Activated CD8-positive, alpha-beta T cell treated with anti-CD3 and anti-CD28 coated beads for 36 hours (primary cell): ENCODE measurements around the gene WDR89. TPM values are rescaled to one million over a fixed set of nuclear protein-coding genes. Genes with fewer than 3 reads are reported as not detected.

Source experiments
- ATAC-seq: fragments of 200-7000 bp; cut with Tn5 transposase; one replicate; pipeline ENCODE4 v1.10.0; 2021; ENCODE audit warnings: mild to moderate bottlenecking, moderate library complexity
- CTCF ChIA-PET: fragments of 350-600 bp; sonication (Branson Sonifier 250); formaldehyde crosslinking; loops from one replicate; lab custom pipeline; 2021; ENCODE audit warnings: antibody characterized with exemption; lab: Charles Lee
- POLR2A ChIA-PET: fragments of 350-600 bp; sonication (Branson Sonifier 250); formaldehyde crosslinking; loops from one replicate; lab custom pipeline; 2021; ENCODE audit warnings: antibody characterized with exemption; lab: Charles Lee
- DNase-seq: peaks from one replicate; pipeline ENCODE4 v3.0.0-alpha.2; 2020
- H3K27ac Mint-ChIP-seq: one replicate; pipeline ENCODE4 v1.8.0; 2021; ENCODE audit warnings: mild to moderate bottlenecking, mixed read lengths
- H3K27me3 Mint-ChIP-seq: one replicate; pipeline ENCODE4 v1.8.0; 2021; ENCODE audit warnings: mixed read lengths
- H3K36me3 Mint-ChIP-seq: one replicate; pipeline ENCODE4 v1.8.0; 2021; ENCODE audit warnings: low read depth, mixed read lengths
- H3K4me1 Mint-ChIP-seq: one replicate; pipeline ENCODE4 v1.8.0; 2021; ENCODE audit warnings: low read depth, mixed read lengths
- H3K4me3 Mint-ChIP-seq: one replicate; pipeline ENCODE4 v1.8.0; 2021; ENCODE audit warnings: mild to moderate bottlenecking, moderate library complexity, mixed read lengths
- H3K9me3 Mint-ChIP-seq: one replicate; pipeline ENCODE4 v1.8.0; 2021; ENCODE audit warnings: mixed read lengths
- CTCF ChIP-seq: fragments of 200-600 bp; IDR thresholded peaks from one replicate; pipeline ENCODE4 v1.8.0; 2022; ENCODE audit warnings: antibody characterized with exemption, mild to moderate bottlenecking
- intact Hi-C: fragments of 100-400 bp; cut with micrococcal nuclease; formaldehyde crosslinking; loops from one replicate; pipeline ENCODE4 v1.10.0; 2022
- total RNA-seq, 2 experiments: library from RNA; stranded (reverse); gene quantifications; one replicate each; pipeline ENCODE4 v1.2.3, GENCODE V29; 2021

Gene WDR89
- total RNA-seq, 2 experiments from 2014 or later = 30.9 to 33.4 TPM

- Mint-ChIP-seq H3K4me3 (no peak overlapping the region), H3K27me3 (no peaks in the 10 kb centered on the region), H3K9me3 (no peaks in the 10 kb centered on the region), H3K27ac (no peak overlapping the region), H3K36me3 (peaks cover 11% of the 10 kb centered on the region), H3K4me1 (peaks cover 3% of the 10 kb centered on the region)
- POLR2A ChIA-PET = interaction anchor here (0.6 kb wide), 1 partner anchor 45 kb away, joined by 4 read pairs; no protein-coding TSS in a partner anchor
- ATAC-seq = no peak
- intact Hi-C loops = no loop called here
- CTCF ChIA-PET = interaction anchor here (1.2 kb wide), 1 partner anchor 87 kb away, joined by 4 read pairs; no protein-coding TSS in a partner anchor
- TF ChIP-seq CTCF = no peak
- no peak for DNase-seq
Observed at GRCh38 chr14:63682727-63683593, 41.3 kb upstream of the WDR89 start.

- no peaks in the 10 kb centered on the region for H3K4me1 Mint-ChIP-seq
- H3K27ac Mint-ChIP-seq = no peak overlapping the region
- intact Hi-C loops = no loop called here
- CTCF ChIA-PET = interaction anchor here (1.1 kb wide), 1 partner anchor 10 kb away, joined by 3 read pairs; no protein-coding TSS in a partner anchor
- H3K4me3 Mint-ChIP-seq = no peak overlapping the region
- H3K9me3 Mint-ChIP-seq = no peaks in the 10 kb centered on the region
- POLR2A ChIA-PET = no interaction called here
- no peak for TF ChIP-seq CTCF
- DNase-seq = no peak
- ATAC-seq = no peak
- H3K27me3 Mint-ChIP-seq = no peaks in the 10 kb centered on the region
- H3K36me3 Mint-ChIP-seq = peaks cover 4% of the 10 kb centered on the region
Observed at GRCh38 chr14:63678536-63678935, 36.9 kb upstream of the WDR89 start.

GRCh38 chr14:63677891-63678379, 36.3 kb upstream of the WDR89 start:
- CTCF ChIA-PET = interaction anchor here (1.1 kb wide), 1 partner anchor 9 kb away, joined by 3 read pairs; no protein-coding TSS in a partner anchor
- H3K9me3 Mint-ChIP-seq = no peaks in the 10 kb centered on the region
- H3K36me3 Mint-ChIP-seq = peaks cover 4% of the 10 kb centered on the region

GRCh38 chr14:63676615-63677014, 34.9 kb upstream of the WDR89 start:
- TF ChIP-seq CTCF = no peak
- intact Hi-C loops = no loop called here
- DNase-seq (no peak), ATAC-seq (no peak)
- Mint-ChIP-seq H3K9me3 (no peaks in the 10 kb centered on the region), H3K36me3 (peaks cover 2% of the 10 kb centered on the region), H3K4me3 (no peak overlapping the region), H3K27me3 (no peaks in the 10 kb centered on the region), H3K4me1 (no peaks in the 10 kb centered on the region), H3K27ac (no peak overlapping the region)
- ChIA-PET POLR2A (no interaction called here), CTCF (no interaction called here)

More at GRCh38 chr14:63677891-63678379, 36.3 kb upstream of the WDR89 start:
- ATAC-seq (no peak), DNase-seq (no peak)
- Mint-ChIP-seq H3K27me3 (no peaks in the 10 kb centered on the region), H3K4me3 (no peak overlapping the region), H3K4me1 (no peaks in the 10 kb centered on the region), H3K27ac (no peak overlapping the region)
- POLR2A ChIA-PET = interaction anchor here (1.0 kb wide), 1 partner anchor 12 kb away, joined by 3 read pairs; no protein-coding TSS in a partner anchor
- TF ChIP-seq CTCF = no peak
- intact Hi-C loops = no loop called here
